ENCODE results near the gene FBXL15. TPM values are rescaled to one million over a fixed set of nuclear protein-coding genes. Genes with fewer than 3 reads are reported as not detected.

FBXL15 gene
- total RNA-seq, 2 donors from 2014 or later, result 22.2 to 36.3 TPM

DNA sequence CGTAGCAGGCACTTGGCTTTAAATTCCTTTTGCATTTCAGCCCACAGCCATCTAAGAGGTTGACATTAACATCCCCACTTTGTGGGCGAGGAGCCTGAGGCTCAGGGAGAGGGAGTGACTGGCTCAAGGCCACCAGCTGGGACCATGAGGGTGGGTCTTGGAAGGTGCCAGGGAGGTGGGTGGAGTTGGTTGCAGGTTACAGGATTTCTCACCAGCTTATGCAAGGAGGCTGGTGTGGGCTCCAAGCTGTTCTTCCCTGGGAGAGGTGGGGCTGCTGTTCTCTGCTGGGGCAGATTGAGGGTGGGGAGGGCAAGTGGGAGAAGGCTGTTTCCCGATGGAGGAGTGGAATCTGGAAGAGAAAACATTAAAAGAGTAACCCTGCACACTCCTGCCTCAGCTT lies 44.8 kb downstream of the FBXL15 start:
- Histone ChIP-seq H3K4me3 (no peak overlapping the region), H3K36me3 (no peaks in the 10 kb centered on the region), H3K4me1 (replicated peaks) (peaks cover 5% of the 10 kb centered on the region), H3K27me3 (replicated peaks; ENCODE audit: insufficient read depth) (no peaks in the 10 kb centered on the region), H3K27ac (no peak overlapping the region), H3K9me3 (no peaks in the 10 kb centered on the region)
- WGBS, result 60% methylated on average over 3 of the region's 3 CpGs
- TF ChIP-seq POLR2A (IDR thresholded peaks at IDR 0.05) (no peak), POLR2AphosphoS5 (IDR thresholded peaks at IDR 0.05) (no peak)
- TF ChIP-seq, protein P1, sequence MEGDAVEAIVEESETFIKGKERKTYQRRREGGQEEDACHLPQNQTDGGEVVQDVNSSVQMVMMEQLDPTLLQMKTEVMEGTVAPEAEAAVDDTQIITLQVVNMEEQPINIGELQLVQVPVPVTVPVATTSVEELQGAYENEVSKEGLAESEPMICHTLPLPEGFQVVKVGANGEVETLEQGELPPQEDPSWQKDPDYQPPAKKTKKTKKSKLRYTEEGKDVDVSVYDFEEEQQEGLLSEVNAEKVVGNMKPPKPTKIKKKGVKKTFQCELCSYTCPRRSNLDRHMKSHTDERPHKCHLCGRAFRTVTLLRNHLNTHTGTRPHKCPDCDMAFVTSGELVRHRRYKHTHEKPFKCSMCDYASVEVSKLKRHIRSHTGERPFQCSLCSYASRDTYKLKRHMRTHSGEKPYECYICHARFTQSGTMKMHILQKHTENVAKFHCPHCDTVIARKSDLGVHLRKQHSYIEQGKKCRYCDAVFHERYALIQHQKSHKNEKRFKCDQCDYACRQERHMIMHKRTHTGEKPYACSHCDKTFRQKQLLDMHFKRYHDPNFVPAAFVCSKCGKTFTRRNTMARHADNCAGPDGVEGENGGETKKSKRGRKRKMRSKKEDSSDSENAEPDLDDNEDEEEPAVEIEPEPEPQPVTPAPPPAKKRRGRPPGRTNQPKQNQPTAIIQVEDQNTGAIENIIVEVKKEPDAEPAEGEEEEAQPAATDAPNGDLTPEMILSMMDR (IDR thresholded peaks at IDR 0.05), result no peak
- intact Hi-C loops (cut with DNase I), result no loop called here
- DNase-seq (ENCODE audit: low spot score), result no peak

DNA sequence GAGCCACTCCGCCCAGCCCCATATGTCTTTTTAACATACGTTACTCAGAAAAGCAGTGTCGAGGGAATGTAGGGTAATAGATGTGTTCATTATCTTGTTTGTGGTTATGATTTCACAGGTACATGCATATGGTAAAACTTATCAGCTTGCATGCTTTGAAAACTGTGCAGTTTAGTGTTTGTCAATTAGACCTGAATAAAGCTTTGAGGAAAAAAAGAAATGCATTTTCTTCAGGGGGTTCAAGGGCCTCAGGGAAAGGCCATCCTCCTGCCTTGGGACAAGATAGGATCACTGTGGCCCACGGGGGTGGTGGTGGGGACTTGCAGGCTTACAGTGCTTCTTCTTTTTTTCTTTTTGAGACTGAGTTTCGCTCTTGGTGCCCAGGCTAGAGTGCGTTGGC lies 46.7 kb downstream of the FBXL15 start:
- DNase-seq (ENCODE audit: low spot score), result no peak

DNA sequence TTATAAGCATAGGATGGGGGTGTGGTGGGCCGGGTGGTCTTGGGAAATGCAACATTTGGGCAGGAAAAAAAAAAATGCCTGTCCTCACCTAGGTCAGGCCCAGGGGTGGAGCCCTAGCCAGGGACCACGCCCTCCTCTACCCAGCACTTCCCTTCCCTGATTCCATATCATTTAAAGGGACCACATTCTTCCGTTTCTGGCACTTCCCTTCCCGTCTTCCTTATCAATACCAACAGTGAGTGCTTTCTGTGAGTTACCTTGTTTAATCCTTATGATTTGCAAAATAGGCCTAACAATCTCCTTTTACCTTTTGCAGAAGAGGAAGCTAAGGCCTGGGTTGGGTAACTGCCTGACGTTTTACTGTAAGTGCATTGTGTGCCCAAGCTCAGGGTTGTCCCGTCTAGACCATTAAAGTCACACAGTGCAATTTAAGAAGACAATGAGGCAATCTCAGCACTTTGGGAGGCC lies 47.4 kb downstream of the FBXL15 start:
- Histone ChIP-seq H3K27ac (no peak overlapping the region), H3K4me1 (replicated peaks) (no peaks in the 10 kb centered on the region), H3K4me3 (no peak overlapping the region), H3K36me3 (no peaks in the 10 kb centered on the region), H3K27me3 (replicated peaks; ENCODE audit: insufficient read depth) (no peaks in the 10 kb centered on the region), H3K9me3 (no peaks in the 10 kb centered on the region)
- no peak for TF ChIP-seq POLR2A (IDR thresholded peaks at IDR 0.05)
- no peak for TF ChIP-seq POLR2AphosphoS5 (IDR thresholded peaks at IDR 0.05)
- TF ChIP-seq, protein P1 (IDR thresholded peaks at IDR 0.05), result no peak
- WGBS, result 58% methylated on average over 6 of the region's 6 CpGs
- intact Hi-C loops (cut with DNase I), result no loop called here
- DNase-seq (ENCODE audit: low spot score), result no peak

More for the DNA sequence above, 46.7 kb downstream of the FBXL15 start:
- H3K27ac ChIP-seq, result no peak overlapping the region
- no peaks in the 10 kb centered on the region for H3K36me3 ChIP-seq
- H3K4me3 ChIP-seq, result no peak overlapping the region
- no peaks in the 10 kb centered on the region for H3K27me3 ChIP-seq (replicated peaks; ENCODE audit: insufficient read depth)
- no peaks in the 10 kb centered on the region for H3K9me3 ChIP-seq
- TF ChIP-seq POLR2AphosphoS5 (IDR thresholded peaks at IDR 0.05) (no peak), POLR2A (IDR thresholded peaks at IDR 0.05) (no peak)
- TF ChIP-seq, protein P1 (IDR thresholded peaks at IDR 0.05), result no peak
- 87% methylated on average over 6 of the region's 6 CpGs for WGBS
- intact Hi-C loops (cut with DNase I), result no loop called here
- H3K4me1 ChIP-seq (replicated peaks), result no peaks in the 10 kb centered on the region

DNA sequence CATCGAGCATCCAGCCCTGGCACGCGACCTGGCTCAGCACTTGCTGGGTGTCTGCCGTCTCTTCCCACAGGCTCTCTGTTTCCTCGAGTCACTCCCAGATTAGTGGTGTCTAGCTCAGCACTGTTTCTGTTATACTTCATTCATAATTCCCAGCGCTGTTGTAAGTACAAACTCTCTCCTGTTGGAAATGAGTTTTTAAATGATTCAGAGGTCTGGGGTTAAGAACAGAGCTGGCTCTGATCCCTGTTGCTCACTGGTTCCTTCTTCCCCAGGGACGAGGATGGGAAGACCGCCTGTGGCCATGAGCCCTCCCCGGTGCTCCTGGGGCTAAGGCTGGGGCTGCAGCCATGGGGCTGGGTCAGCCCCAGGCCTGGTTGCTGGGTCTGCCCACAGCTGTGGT lies 48.0 kb downstream of the FBXL15 start:
- H3K9me3 ChIP-seq, result no peaks in the 10 kb centered on the region
- WGBS, result 79% methylated on average over 9 of the region's 9 CpGs
- no peak for DNase-seq (ENCODE audit: low spot score)
- no peaks in the 10 kb centered on the region for H3K4me1 ChIP-seq (replicated peaks)
- intact Hi-C loops (cut with DNase I), result no loop called here
- no peaks in the 10 kb centered on the region for H3K27me3 ChIP-seq (replicated peaks; ENCODE audit: insufficient read depth)
- H3K4me3 ChIP-seq, result no peak overlapping the region
- TF ChIP-seq, protein P1 (IDR thresholded peaks at IDR 0.05), result no peak
- TF ChIP-seq POLR2A (IDR thresholded peaks at IDR 0.05) (no peak), POLR2AphosphoS5 (IDR thresholded peaks at IDR 0.05) (no peak)
- H3K27ac ChIP-seq, result no peak overlapping the region
- H3K36me3 ChIP-seq, result no peaks in the 10 kb centered on the region
